Common myeloid progenitor, CD34-positive (primary cell): ENCODE data around the gene LIPC.

Experiments used
- CTCF ChIA-PET: fragments of 350-600 bp; sonication (Branson Sonifier 250); formaldehyde crosslinking; loops from one replicate; lab custom pipeline; 2021; ENCODE audit warnings: antibody characterized with exemption; lab: Charles Lee
- POLR2A ChIA-PET: fragments of 350-600 bp; sonication (Branson Sonifier 250); formaldehyde crosslinking; loops from one replicate; lab custom pipeline; 2021; ENCODE audit warnings: antibody characterized with exemption; lab: Charles Lee
- DNase-seq, 3 donors: peaks; one replicate each; pipeline versions ENCODE4 v3.0.0 to v3.0.0-alpha.2; 2013
- H3K27ac ChIP-seq, 2 experiments: 1 replicate in 1 of 2; 2 replicates in 1 of 2; pipeline ENCODE4 v1.7.0; 2013; ENCODE audit warnings: inconsistent platforms in 2 of 2, low read length in 2 of 2, mild to moderate bottlenecking in 2 of 2, low read depth in 1 of 2, moderate library complexity in 1 of 2; ENCODE audit not compliant: severe bottlenecking in 2 of 2, insufficient read depth in 1 of 2, poor library complexity in 1 of 2
- H3K27me3 ChIP-seq, 5 experiments: replicated peaks in 2 of 5; 1 replicate in 3 of 5; 2 replicates in 2 of 5; pipeline versions ENCODE4 v1.6.1 to v1.7.0; 2013; ENCODE audit warnings: low read length in 4 of 5, mild to moderate bottlenecking in 2 of 5, moderate library complexity in 2 of 5, inconsistent platforms in 1 of 5; ENCODE audit not compliant: insufficient read depth in 5 of 5, control insufficient read depth in 4 of 5
- H3K36me3 ChIP-seq, 4 experiments: 1 replicate in 2 of 4; 2 replicates in 2 of 4; pipeline versions ENCODE4 v1.6.1 to v1.7.0; 2013; ENCODE audit warnings: low read length in 3 of 4, control low read depth in 1 of 4, mild to moderate bottlenecking in 1 of 4; ENCODE audit not compliant: control insufficient read depth in 4 of 4, insufficient read depth in 4 of 4
- H3K4me1 ChIP-seq, 4 experiments: 1 replicate in 3 of 4; 2 replicates in 1 of 4; pipeline versions ENCODE4 v1.6.1 to v1.7.1; 2013; ENCODE audit warnings: low read length in 3 of 4, mild to moderate bottlenecking in 3 of 4, control low read depth in 1 of 4, inconsistent platforms in 1 of 4, moderate library complexity in 1 of 4; ENCODE audit not compliant: control insufficient read depth in 4 of 4, insufficient read depth in 4 of 4; ENCODE audit errors: control extremely low read depth in 1 of 4
- H3K4me3 ChIP-seq, 7 experiments: 1 replicate in 4 of 7; 2 replicates in 3 of 7; pipeline versions ENCODE4 v1.5.1 to v1.7.0; 2013; ENCODE audit warnings: mild to moderate bottlenecking in 7 of 7, low read length in 6 of 7, moderate library complexity in 6 of 7, inconsistent platforms in 2 of 7, low read depth in 2 of 7, control low read depth in 1 of 7; ENCODE audit not compliant: insufficient read depth in 4 of 7, control insufficient read depth in 1 of 7; ENCODE audit errors: extremely low read depth in 1 of 7
- H3K9me3 ChIP-seq, 5 experiments: 1 replicate in 4 of 5; 2 replicates in 1 of 5; pipeline versions ENCODE4 v1.6.1 to v1.7.1; 2013; ENCODE audit warnings: low read length in 4 of 5, mild to moderate bottlenecking in 2 of 5, inconsistent platforms in 1 of 5, low read depth in 1 of 5, moderate library complexity in 1 of 5; ENCODE audit not compliant: control insufficient read depth in 4 of 5, insufficient read depth in 2 of 5; ENCODE audit errors: control extremely low read depth in 1 of 5
- WGBS: methylation state at CpG from one replicate; pipeline ENCODE4 v1.1.5; 2013; ENCODE audit not compliant: insufficient coverage; 5-methylcytosine and 5-hydroxymethylcytosine counted together

The LIPC gene

GRCh38 chr15:58477170-58477569 is 45.4 kb downstream of the LIPC start:
- H3K4me1 ChIP-seq: peaks cover 16 to 61% (median 52%) of the 10 kb centered on the region in 4 experiments
- POLR2A ChIA-PET: interaction anchor here (0.6 kb wide), 1 partner anchor 50 kb away, joined by 6 read pairs; no protein-coding TSS in a partner anchor

GRCh38 chr15:58478035-58478434 is 46.2 kb downstream of the LIPC start:
- H3K27me3 ChIP-seq: no peaks in the 10 kb centered on the region
- peaks cover 16 to 60% (median 47%) of the 10 kb centered on the region in 4 experiments for H3K4me1 ChIP-seq
- H3K36me3 ChIP-seq: no peaks in the 10 kb centered on the region
- no peak overlapping the region for H3K4me3 ChIP-seq
- 100% methylated on average over 2 of the region's 3 CpGs for WGBS
- ChIA-PET CTCF (interaction anchor here (1.0 to 1.2 kb wide), 2 partner anchors 106 to 203 kb away, joined by 3 read pairs; no protein-coding TSS in a partner anchor), POLR2A (no interaction called here)
- no peak for DNase-seq
- no peak overlapping the region for H3K27ac ChIP-seq
- no peaks in the 10 kb centered on the region for H3K9me3 ChIP-seq

More at GRCh38 chr15:58477170-58477569, 45.4 kb downstream of the LIPC start:
- 0% methylated on average over 4 of the region's 4 CpGs for WGBS
- DNase-seq: peak; percentile 36 to 85 (median 79)
- Histone ChIP-seq H3K9me3 (no peaks in the 10 kb centered on the region), H3K27me3 (no peaks in the 10 kb centered on the region), H3K27ac (peak overlapping the region in 1 of 2 experiments; percentile 27), H3K36me3 (no peaks in the 10 kb centered on the region), H3K4me3 (peak overlapping the region in 1 of 7 experiments; percentile 26)
- CTCF ChIA-PET: interaction anchor here (0.8 to 1.6 kb wide), 6 partner anchors 9 to 207 kb away, joined by 3 to 5 read pairs (median 3); no protein-coding TSS in a partner anchor

- no peak for DNase-seq
- Histone ChIP-seq H3K27me3 (no peaks in the 10 kb centered on the region), H3K27ac (no peak overlapping the region), H3K36me3 (no peaks in the 10 kb centered on the region), H3K9me3 (no peaks in the 10 kb centered on the region), H3K4me3 (no peak overlapping the region), H3K4me1 (peaks cover 15 to 59% (median 47%) of the 10 kb centered on the region in 4 experiments)
- ChIA-PET POLR2A (no interaction called here), CTCF (interaction anchor here (1.2 kb wide), 1 partner anchor 105 kb away, joined by 3 read pairs; no protein-coding TSS in a partner anchor)
- whole genome bisulfite sequencing: 100% methylated on average over 2 of the region's 3 CpGs
Measured at GRCh38 chr15:58478579-58478978, 46.8 kb downstream of the LIPC start.

GRCh38 chr15:58479941-58480340 is 48.1 kb downstream of the LIPC start:
- Histone ChIP-seq H3K27me3 (no peaks in the 10 kb centered on the region), H3K27ac (no peak overlapping the region), H3K9me3 (no peaks in the 10 kb centered on the region), H3K4me1 (peaks cover 17 to 59% (median 46%) of the 10 kb centered on the region in 4 experiments), H3K4me3 (no peak overlapping the region), H3K36me3 (no peaks in the 10 kb centered on the region)
- whole genome bisulfite sequencing: 100% methylated on average over 3 of the region's 3 CpGs
- POLR2A ChIA-PET: no interaction called here
- no peak for DNase-seq
- CTCF ChIA-PET: interaction anchor here (1.3 kb wide), 1 partner anchor 9 kb away, joined by 3 read pairs; no protein-coding TSS in a partner anchor

- ChIA-PET POLR2A (no interaction called here), CTCF (no interaction called here)
- Histone ChIP-seq H3K27me3 (no peaks in the 10 kb centered on the region), H3K36me3 (no peaks in the 10 kb centered on the region), H3K27ac (no peak overlapping the region), H3K4me3 (no peak overlapping the region), H3K4me1 (peaks cover 9 to 45% (median 24%) of the 10 kb centered on the region in 4 experiments), H3K9me3 (peaks cover 0 to 1% (median 0%) of the 10 kb centered on the region in 5 experiments)
- DNase-seq: peak in 1 of 3 donors; percentile 20
- 80% methylated on average over 2 of the region's 3 CpGs for WGBS
Measured at GRCh38 chr15:58483376-58483775, 51.6 kb downstream of the LIPC start.

GRCh38 chr15:58484791-58485600 is 53.2 kb downstream of the LIPC start:
- peak; percentile 45 to 92 (median 87) for DNase-seq
- WGBS: 92% methylated on average over 12 of the region's 13 CpGs
- Histone ChIP-seq H3K9me3 (peaks cover 0 to 13% (median 3%) of the 10 kb centered on the region in 5 experiments), H3K36me3 (no peaks in the 10 kb centered on the region), H3K4me1 (peaks cover 9 to 45% (median 24%) of the 10 kb centered on the region in 4 experiments), H3K27me3 (no peaks in the 10 kb centered on the region), H3K4me3 (peak overlapping the region in 1 of 7 experiments; percentile 2), H3K27ac (no peak overlapping the region)
- POLR2A ChIA-PET: interaction anchor here (0.6 kb wide), 1 partner anchor 34 kb away, joined by 4 read pairs; no protein-coding TSS in a partner anchor
- CTCF ChIA-PET: no interaction called here
